Measurements from ENCODE around the gene NCAPD2.

- TF ChIP-seq POLR2A (IDR thresholded peaks at IDR 0.05) (peak; percentile 48), CTCF (IDR thresholded peaks at IDR 0.05) (peak in 2 of 4 experiments; percentile 3 to 5)
Measured at GRCh38 chr12:6534945-6535696, 41.2 kb downstream of the NCAPD2 start.
